Activated naive CD4-positive, alpha-beta T cell treated with anti-CD3 and anti-CD28 coated beads, Interleukin-2, amount 50 U/mL, for 16 hours (primary cell): ENCODE measurements around the gene ADIPOR2.

ENCODE experiments used
- DNase-seq: peaks from one replicate; pipeline ENCODE4 v3.0.0-alpha.2; 2020

Gene ADIPOR2

DNA sequence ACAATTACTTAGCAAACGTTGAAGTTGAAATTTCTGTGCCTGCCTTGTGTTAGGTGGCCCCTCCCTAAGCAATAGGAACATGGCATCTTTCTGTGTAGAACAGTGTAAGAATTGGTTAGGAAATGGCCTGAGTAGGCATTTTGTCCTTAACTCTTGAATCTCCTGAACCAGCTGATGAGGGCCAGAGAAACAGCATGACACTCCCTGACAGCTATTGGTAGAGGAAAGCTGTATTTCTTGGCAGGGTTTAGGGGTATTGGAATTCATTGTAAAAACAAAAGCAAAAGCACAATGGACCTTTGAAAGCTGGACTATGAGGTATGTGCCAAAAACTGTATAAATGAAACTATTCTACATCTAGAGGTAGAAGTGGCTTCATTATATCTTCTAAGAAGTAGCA is 88.9 kb downstream of the ADIPOR2 start:
- no peak for DNase-seq

DNA sequence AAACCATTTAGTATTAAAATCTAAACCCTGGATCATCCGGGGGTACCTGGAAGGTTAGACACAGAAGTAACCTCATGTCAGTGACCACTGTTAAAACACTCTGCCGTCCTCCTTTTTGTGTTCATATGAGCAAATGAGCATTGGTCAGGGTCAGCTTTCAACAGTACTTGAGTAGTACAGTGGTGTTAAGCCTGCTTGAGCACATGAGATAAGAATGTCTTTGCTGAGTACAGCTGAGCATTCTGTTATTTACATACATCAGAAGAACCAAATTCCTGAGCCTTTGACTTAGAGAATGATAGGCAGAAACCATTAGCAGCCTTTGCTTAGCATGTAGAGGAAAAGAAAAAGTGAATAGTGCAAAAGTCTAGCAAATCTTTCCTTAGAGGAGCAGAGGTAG is 90.9 kb downstream of the ADIPOR2 start:
- DNase-seq, result no peak

DNA sequence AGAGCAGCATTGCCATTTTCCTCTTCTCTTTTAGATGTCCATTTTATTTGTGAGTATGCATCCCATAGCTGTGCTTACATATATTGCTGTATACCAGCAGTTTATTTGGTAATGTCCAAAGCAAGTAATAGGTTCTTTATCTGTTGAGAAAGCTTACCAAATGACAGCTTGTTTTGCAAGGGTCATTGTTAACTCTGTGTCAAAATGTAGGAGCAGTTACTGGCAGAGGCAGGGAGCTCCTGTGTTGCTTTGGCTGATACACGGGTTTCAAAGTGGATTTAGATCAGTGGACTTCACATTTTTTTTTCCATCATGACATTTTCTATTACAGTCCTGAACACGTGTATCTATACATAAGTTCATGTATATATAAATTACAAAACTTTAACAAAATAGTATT is 91.3 kb downstream of the ADIPOR2 start:
- DNase-seq, result no peak

DNA sequence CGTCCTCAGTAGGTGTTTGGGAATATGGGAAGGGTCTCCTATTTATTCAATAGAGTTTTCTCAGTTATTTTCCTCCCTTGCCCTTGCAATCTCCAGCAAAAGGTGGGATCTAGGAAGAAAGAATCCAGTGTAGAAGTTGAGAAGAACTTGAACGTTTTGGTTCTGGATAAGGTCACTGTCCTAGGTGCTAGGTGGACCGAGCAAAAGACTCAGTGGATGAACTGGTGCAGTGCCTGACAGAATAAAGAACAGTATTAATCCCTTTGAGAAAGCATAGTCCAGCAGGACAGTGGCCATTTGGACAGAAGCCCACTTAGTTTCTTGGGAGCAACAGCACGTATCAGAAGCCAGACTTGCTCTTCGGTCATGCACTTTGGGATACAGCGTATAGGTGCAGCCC is 96.8 kb downstream of the ADIPOR2 start:
- DNase-seq, result no peak

DNA sequence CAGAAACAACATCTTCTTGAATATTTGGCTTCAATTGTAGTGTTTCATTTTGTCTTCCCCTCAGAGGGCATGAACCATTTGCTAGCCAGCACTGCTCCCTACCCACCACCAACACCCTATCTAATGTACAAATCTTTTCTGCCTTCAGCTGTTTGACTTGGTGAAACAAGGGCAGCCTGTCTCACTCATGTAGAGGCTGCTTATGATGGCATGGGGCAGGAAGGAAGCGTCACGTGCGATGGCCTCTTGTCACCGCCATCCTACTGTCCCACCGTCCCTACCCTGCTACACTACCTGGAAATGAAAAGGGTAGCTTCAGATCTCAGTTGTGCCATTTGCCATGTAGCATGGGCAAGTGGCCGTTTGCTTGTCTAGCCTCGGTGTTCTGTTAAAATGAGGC is 99.6 kb downstream of the ADIPOR2 start:
- no peak for DNase-seq

DNA sequence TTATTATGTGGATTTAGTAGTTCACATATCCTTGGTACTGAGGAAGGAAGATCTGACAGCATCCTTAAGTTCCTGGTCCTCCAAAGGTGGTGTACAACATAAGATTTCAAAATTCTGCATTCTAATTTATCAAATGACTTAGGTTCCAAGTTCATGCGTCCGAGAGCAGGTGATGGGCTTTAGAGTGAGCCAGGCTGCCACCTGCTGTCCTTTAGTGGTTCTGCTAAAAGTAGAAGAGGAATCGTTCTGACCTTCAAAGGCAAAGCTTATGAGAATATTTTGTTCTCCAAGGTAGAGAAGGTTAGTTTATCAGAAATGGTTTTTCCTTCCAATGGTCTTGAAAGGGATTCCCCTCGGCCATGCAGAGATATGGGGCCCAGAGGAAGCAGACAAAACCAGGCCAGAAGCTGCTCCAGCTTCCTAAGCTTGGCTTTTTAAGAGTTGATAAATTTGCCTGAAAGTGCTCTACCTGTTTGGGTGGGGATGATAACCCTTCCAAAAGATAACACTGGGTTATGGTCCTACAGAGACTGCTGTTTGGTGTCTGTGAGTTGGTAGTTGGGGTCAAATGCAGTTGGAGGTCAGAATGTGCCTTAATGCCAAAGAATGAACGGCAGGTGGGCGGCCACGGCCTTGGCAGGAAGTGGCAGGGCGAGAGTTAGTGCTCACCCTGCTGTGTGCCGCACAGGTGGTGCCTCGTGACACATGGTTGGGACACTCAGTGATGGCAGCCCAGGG is 100.4 kb downstream of the ADIPOR2 start:
- DNase-seq, result peak; percentile 67

DNA sequence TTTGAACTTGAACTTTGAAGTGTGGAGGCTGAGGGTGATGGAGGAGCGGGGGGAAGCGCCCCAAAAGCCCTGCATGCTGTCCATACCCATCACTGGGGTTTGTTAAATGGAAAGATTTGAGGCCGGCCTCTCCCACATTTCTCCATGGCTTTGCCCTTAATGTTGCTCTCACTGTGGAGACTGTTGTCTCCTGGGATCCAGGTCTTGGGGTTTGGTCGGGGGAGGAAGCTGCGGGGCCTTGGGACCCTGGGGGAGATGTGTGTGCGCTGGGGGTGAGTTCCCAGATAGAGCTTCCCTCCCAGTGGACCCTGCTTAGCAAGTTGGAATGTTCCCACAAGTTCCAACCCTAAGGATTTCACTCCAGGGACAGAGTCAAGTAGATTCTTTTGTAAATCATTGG is 101.5 kb downstream of the ADIPOR2 start:
- no peak for DNase-seq

DNA sequence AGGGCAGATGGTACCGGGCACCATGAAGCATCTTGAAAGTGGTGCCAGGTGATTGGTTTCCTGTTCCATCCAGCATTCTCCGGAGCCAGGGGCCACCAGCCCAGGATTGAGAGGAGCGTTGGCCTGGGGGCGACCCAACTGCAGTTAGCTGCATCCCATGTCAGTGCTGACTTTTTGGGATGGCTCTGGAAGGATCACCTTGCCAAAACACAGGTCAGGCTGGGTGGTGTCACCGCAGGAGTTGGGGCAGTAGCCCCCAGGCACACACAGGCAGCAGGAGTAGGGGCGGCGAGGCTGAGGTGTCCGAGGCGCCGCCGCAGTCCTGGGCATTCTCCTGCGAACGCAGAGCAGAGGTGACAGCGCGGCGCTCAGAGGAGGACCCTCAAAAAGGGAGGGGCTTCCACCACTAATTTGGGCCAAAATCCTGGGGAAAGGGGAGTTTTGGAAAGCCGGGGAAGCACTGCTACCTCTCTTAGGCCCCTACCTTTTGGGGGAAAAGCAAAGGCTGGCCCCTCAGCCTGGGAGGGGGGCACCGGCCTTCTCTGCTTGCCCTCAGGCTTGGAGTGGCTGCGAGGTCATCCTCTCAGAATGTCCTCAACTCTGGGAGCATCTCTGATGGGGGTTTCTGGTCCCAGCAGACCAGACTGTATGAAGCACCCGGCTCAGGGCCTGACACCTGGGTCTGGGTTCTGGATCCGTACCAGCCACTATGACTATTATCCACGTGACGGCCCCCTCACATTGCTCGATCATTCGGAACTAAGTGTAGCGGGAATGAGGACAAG is 102.7 kb downstream of the ADIPOR2 start:
- DNase-seq, result no peak

DNA sequence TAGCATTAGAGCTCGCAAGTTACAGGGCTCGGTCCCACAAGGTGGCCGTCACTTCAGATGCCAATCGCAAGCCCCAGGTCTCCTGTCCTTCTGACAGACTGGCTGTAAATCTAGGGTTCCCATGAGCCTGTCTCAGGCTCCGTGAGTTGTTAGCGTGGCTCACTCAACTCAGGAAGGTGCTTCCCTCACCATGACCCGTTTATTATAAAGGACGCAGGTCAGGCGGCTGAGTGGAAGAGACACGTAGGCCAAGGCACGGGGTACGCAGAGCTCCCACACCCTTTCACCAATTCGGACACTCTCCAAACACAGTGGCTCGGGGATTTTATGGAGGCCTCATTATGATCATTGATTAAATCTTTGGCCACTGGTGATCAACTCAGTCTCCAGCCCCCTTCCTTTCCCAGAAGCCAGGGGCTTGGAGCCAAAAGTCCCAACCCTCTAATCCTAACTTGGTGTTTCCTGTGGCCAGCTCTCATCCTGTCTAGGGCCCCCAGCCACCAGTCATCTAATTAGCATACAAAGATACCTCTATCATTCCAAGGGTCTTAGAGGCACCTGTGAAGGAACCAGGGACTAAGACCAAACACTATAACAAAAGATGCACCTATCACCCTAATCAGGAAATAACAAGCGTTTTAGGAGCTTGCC is 103.7 kb downstream of the ADIPOR2 start:
- no peak for DNase-seq

DNA sequence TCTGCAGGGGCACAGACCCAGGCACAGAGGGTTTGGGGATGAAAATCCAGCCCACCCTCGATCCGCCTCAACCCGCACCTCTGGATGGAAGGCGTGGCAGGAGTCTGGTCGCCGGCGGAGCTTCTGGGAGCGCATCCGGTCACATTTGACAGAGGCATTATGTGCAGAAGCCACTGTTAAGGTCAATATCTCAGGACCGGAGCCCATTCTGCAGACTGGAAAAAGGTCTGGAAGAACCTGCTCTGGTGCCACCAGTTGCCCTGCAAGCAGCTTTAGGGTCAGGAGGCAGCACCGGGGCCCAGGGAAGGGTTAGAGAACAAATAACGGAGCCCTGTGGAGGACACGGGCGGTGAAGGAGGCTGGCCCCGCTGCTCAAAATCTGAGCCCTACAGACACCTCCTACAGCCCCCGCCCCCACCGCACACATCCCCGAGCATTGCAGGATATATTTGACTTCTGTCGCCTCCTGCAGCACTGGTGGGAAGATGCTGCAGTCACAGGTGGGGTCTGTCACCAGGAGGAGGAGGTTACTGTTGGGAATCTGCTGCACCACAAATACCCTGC is 104.4 kb downstream of the ADIPOR2 start:
- no peak for DNase-seq

DNA sequence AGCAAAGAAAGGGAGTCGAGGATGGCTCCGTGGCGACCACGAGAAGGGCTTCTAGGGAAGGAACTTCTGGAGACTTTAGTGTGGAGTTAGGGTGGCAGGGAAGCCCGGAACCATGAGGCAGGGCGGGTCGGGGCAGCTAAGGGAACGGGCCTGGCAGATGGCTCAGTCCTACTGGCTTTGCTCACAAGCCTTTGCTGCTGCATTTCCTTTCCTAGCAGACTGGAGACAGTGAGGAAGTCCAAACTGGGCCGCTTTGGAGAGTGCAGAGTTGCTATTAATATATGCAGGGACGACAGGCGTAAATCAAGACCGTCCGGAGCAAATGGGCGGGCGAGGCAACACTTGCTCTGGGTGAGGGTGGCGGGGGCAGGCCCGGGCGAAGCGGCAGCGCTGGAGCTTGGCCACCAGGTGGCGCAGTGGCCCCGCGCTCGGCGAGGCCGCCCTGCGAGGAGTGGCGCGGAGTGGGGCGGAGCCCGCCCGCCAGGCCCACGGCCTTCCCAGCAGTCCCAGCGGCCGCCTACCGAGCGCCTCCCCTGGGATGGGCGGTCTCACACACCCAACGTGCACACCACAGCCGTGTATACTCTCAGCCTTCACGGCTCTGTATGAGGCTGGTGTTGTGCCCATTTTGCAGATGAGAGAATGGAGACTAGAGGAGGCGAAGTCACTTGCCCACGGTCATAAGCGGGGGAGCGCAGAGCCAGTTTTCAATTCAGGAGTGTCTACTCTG is 105.1 kb downstream of the ADIPOR2 start:
- DNase-seq, result peak; percentile 95

DNA sequence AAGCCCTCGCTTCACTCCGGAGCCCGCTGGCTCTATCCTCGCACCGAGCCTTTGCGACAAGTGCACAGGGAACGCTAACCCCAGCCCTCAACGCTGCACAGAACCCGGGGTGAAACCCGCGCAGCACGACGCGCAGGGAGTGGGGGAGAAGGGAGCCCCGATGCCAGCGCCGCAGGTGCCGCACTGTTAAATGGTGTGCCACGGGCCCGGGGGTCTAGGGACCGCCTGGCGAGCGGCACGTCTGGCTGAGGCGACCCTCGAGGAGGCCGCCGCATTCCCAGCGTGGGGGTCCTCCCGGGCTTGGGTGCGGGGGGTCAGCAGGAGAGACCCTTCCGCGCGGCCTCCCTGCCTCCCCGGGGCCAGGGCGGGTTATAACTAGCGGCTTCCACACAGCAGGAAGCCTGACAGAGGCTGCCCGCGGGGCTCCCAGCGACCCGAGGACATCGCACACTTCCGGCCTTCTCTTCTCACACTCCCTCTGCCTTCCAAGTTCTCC is 105.7 kb downstream of the ADIPOR2 start:
- peak; percentile 51 for DNase-seq

DNA sequence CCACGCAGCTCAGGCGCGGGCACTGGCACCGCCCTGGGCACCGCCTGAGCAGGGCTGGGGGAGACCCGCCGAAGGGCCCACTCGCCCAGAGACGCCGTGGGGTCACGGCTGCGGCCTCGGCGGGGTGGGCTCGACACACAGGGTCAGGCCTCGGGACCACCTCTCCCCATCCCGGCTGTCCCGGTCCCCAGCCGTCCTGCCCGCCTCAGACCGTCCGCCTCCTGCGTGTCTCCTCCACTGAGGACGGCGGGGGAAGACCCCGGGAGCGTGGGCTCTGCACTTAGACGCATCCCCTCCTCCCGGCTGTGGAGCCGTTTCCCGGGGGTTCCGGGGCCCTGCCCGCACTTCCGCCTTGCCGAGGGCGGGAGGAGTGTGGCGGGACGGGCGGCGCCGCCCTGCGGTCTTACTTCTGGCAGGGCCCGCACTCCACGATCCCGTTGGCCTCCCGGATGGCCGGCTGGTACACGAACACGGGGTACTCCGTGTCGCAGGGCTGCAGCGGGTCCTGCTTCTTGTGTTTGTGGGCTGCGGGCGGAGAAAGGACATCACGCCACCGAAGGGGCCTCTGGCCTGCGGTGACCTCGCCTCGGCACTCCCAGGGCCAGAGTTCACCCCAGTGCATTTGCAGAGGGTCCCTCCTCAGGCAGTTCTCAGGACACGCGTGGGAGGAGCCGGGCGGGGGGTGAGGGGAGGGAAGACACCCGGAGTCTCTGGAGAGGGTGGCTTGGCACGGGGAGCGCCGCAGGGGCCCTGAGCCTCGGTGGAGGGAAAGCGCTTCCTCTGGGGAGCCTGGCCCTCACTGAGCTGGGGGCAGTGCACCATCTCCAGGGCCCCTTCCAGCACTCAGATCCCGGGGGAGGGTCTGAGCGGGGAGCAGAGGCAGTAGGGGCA is 106.4 kb downstream of the ADIPOR2 start:
- peak; percentile 63 for DNase-seq

DNA sequence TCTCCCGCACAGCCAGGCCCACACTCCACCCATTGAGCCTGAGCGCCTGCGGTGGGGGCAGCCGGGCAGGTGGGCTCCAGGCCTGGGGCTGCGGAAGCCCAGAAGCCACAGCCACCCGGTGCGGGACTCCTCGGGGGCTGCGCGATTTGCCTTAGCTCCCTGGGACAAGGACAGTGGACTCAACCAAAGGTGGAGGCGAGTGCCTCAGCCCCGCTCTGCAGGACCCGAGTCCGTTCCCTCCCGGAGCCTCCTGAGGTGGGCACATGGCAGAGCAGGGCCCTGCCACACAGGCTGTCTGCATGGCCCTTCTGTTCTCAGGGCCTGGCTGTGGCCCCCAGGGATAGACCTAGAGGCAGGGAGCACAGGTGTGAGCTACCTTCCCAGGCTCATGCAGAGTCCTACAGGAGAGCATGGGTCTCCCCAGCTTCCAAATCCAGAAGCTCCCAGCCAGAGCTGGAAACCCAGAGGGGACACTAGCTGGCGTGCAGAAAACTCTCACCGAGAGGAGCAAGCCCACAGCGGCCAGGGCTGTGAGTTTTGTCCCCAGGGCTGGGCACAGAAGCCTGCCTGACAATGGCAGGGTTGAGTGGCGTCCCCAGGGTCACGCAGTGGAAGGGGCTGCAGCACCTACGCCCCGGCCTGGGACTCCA is 107.2 kb downstream of the ADIPOR2 start:
- no peak for DNase-seq

DNA sequence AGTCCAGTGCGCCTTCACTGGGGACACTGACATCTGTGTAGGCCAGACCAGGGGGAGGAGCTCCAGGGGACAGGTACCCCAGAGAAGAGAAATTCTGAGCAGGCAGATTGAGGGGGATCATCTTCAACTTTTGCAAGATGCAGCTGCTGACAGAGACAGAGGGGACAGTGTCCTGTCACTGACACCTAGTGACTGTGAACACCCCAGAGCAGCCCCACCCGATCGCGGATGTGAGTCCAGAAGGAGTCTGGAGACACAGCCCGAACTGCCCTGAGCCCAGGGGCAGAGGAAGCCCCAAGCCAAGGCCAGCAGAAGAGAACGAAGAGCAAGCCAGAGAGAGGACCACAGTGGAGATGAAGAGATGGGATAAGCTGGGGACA is 107.8 kb downstream of the ADIPOR2 start:
- DNase-seq, result no peak

DNA sequence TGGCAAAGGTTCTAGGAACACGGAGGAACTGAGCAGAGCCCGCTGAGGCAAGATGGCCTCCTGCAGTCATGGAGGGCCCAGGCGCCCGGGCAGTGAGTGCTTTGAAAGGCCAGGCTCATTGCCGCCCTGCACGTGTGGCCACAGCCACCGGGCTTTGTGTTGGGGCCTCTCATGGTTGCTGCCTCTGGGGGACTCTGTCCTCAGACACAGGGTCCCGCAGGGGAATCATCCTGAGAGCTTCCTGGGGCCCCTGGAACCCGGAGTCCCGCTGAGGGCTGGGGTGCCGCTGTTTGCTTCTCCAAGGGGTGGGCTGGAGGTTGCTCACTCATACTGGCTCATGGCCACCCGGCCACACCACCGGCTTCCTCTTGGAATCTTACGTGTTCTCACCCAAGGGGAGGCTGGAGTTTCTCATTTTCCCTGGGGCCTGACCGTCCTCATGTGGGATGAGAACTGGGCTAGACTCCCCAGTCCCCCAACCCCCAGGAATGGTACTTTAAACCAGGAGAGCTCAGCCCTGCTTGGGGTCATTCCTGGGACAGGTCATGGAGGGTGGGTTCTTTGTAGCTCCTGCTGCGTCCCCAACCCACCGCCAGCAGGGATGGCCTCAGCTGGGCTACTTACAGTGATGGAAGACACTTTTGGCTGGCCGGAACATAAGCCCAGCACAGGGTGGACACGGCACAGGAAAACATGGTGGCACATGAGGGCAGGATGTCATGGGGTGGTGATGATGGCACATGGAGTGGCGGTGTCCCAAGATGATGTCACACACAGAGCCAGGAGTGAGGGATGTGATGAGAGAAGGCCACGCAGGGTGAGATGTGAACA is 108.4 kb downstream of the ADIPOR2 start:
- no peak for DNase-seq

DNA sequence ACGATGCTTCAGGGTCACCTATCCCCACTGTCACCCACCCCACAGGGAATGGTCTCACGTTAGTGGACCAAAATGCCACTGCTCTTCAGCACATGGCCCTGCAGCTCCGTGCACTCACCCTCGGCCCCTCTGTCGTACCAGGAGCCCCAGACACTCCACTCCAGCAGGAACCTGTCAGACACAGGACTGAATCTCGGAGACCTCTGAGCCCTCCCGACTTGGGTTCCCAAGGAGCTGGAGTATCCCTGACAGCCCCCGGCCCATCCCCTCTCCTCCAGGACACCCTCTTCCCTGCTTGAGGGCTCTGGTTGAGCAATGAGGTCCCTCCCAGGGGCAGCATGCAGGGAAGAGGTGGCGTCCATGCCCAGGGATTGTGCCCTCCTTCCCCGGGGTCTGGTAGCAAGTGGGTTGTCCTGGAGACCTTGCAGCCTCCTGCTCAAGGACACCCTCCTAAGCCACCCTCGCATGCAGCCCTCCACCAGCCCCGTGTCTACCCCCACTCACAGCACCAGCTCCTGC is 109.1 kb downstream of the ADIPOR2 start:
- no peak for DNase-seq

DNA sequence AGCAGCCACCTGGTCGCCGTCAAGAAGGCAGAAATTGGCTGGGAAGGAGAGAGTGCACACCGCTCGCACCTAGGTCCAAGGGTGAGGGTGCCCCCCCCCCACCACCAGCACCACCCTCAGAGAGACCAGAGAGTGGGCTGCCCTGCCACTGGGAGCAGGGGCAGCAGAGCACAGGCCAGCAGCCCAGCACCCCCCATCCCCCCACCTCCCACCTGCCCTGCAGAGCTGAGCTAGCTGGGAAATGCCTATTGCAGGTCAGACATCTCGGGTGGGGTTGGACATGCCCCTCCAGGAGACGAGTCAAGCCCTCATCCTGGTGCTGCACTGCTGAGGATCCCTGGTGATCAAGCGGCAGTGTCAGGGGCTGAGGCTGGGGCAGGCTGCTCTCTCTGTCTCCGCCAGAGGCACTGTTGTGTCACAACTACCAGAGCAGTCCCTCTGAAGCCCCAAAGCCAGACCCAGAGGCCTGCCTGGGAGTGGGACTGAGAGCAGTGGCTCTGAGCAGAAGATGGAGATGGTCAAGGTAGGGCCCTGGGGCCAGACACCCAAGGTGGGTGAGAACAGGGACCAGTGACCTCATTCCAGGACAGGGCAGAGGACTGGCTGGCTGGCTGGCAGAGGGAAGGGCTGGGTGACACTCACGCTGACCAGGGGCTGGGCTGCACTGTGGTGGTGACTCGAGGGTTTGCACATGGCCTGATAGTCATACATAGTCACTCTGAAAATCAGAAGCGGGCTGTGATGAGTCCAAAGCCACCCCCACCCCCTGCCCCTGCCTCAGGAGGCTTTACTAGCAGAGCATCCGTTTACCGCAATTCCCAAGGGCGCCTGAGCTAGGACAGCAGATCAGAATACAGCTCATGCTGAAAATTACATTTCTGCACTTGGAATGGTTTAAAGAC is 109.8 kb downstream of the ADIPOR2 start:
- DNase-seq, result no peak
